Mesenteric fat pad (tissue), 1 donor: ENCODE measurements around the gene RNASE4. TPM values are rescaled to one million over a fixed set of nuclear protein-coding genes. Genes with fewer than 3 reads are reported as not detected.
"Not testable (repeated sequence)": the region's sequence is repeated elsewhere in the genome, so short reads cannot be mapped to it uniquely, and the experiment has no call there.

Experiments
- DNase-seq: peaks from one replicate; pipeline ENCODE4 v3.0.0-alpha.2; 2020; ENCODE audit warnings: low spot score
- long read RNA-seq: library from polyadenylated mRNA; unstranded; transcript quantifications from one replicate; pipeline ENCODE4 v2.0.0, GENCODE V29; 2020
- total RNA-seq: library from RNA; stranded (reverse); fragmentation: NEBNext Ultra II Directional; extraction: Animal tissue kit (Norgen Biotek cat#: 25700); gene quantifications from one replicate; pipeline ENCODE4 v1.2.1, GENCODE V29; 2021
- donor health status: DM: yes; HTN: yes; CAD: no.

Gene RNASE4
- total RNA-seq = 67.0 TPM
- long read RNA-seq, transcript RNASE4-203 (2 exons, 2,520 nt) = major isoform, 331 of 369 reads
- long read RNA-seq, transcript RNASE4-201 (2 exons, 853 nt) = minor isoform, 15 of 369 reads
- long read RNA-seq, partial matches to known transcripts = 19 of 369 reads
- long read RNA-seq, other reads (novel, unspliced or antisense) = 4 of 369 reads

GRCh38 chr14:20683891-20684661 is at the start of gene RNASE4:
RNASE4 (plus strand) TSS chr14:20684560; CDS start chr14:20699372, 14,812 bp downstream.
- peak; percentile 94 for DNase-seq

- DNase-seq = no peak
Measured at GRCh38 chr14:20641591-20641990, 42.8 kb upstream of the RNASE4 start, which contains the start of gene OR6S1. OR6S1 (minus strand) TSS chr14:20641691; CDS start chr14:20641691, 0 bp downstream.

GRCh38 chr14:20642182-20642581 is 42.2 kb upstream of the RNASE4 start:
- DNase-seq = no peak

- not testable (repeated sequence) for DNase-seq
Measured at GRCh38 chr14:20642755-20643154, 41.6 kb upstream of the RNASE4 start.

- no peak for DNase-seq
Measured at GRCh38 chr14:20644520-20644919, 39.8 kb upstream of the RNASE4 start.

GRCh38 chr14:20645481-20645880 is 38.9 kb upstream of the RNASE4 start:
- DNase-seq = no peak

- DNase-seq = no peak
Measured at GRCh38 chr14:20652996-20653975, 31.1 kb upstream of the RNASE4 start.

GRCh38 chr14:20655851-20656250 is 28.5 kb upstream of the RNASE4 start:
- no peak for DNase-seq

- DNase-seq = no peak
Measured at GRCh38 chr14:20656274-20656673, 28.1 kb upstream of the RNASE4 start.

- no peak for DNase-seq
Measured at GRCh38 chr14:20657216-20658211, 26.8 kb upstream of the RNASE4 start.

- no peak for DNase-seq
Measured at GRCh38 chr14:20658246-20658645, 26.1 kb upstream of the RNASE4 start.

GRCh38 chr14:20659336-20659735 is 25.0 kb upstream of the RNASE4 start:
- DNase-seq = no peak

GRCh38 chr14:20659813-20660395 is 24.5 kb upstream of the RNASE4 start:
- no peak for DNase-seq

- DNase-seq = no peak
Measured at GRCh38 chr14:20661197-20661596, 23.2 kb upstream of the RNASE4 start.

GRCh38 chr14:20662968-20663732 is 21.2 kb upstream of the RNASE4 start:
- DNase-seq = no peak

GRCh38 chr14:20666400-20666961 is 17.9 kb upstream of the RNASE4 start:
- DNase-seq = not testable (repeated sequence)

GRCh38 chr14:20667957-20668356 is 16.4 kb upstream of the RNASE4 start:
- DNase-seq = no peak

- no peak for DNase-seq
Measured at GRCh38 chr14:20668969-20669368, 15.4 kb upstream of the RNASE4 start.
